ENCODE measurements around the gene PRDM5. TPM values are rescaled to one million over a fixed set of nuclear protein-coding genes. Genes with fewer than 3 reads are reported as not detected.

PRDM5 gene
- total and polyA plus RNA-seq, 2 of the 13 experiments (the other 11 are each of a cell fraction or from before 2014, with no cell fraction given): not detected

DNA sequence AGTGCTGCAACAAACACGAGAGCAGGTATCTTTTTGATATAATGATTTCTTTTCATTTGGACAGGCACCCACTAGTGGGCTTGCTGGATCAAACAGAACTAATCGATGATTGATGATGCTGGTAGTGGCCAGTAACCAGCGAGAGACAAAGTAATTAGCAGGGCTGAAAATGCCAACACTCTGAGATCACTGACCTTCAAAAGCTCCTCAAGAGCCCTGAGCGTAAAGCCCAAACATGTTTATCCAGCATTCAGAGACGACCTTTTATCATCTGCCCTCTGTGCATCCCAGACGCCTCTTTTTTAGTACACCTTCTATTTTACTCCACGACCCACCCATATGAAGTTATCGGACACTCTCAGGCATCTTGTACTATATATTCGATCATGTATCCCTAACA, 186.2 kb downstream of the PRDM5 start:
- FAIRE-seq (no peak), DNase-seq (ENCODE audit: low spot score) (no peak), ATAC-seq (no peak)
- Histone ChIP-seq H4K20me1 (ENCODE audit: insufficient read depth, low read length) (no peaks in the 10 kb centered on the region), H2AFZ (ENCODE audit: low read length) (no peak overlapping the region), H3K4me3 (replicated peaks in 1 of 3; ENCODE audit: insufficient read depth in 1 of 3, low read depth in 2 of 3, low read length in 3 of 3) (no peak overlapping the region), H3K4me1 (ENCODE audit: insufficient read depth, low read length) (no peaks in the 10 kb centered on the region), H3K36me3 (replicated peaks in 1 of 2; ENCODE audit: control insufficient read depth in 1 of 2, insufficient read depth in 2 of 2, low read length in 2 of 2) (no peaks in the 10 kb centered on the region), H3K9me3 (ENCODE audit: low read length) (no peaks in the 10 kb centered on the region), H3K9ac (ENCODE audit: insufficient read depth, low read depth, low read length) (no peak overlapping the region), H3K79me2 (ENCODE audit: insufficient read depth, low read length) (no peaks in the 10 kb centered on the region), H3K27me3 (ENCODE audit: control insufficient read depth in 1 of 2, insufficient read depth in 2 of 2, low read length in 2 of 2) (no peaks in the 10 kb centered on the region), H3K27ac (ENCODE audit: extremely low read length, insufficient read depth, low read length) (no peak overlapping the region), H3K4me2 (ENCODE audit: low read depth, low read length) (no peak overlapping the region)
- CTCF ChIA-PET (ENCODE audit: low intra/inter-chr PET ratio, low total read pairs): no interaction called here
- BruUV-seq (replicated peaks): no TSS peak
- intact Hi-C loops (cut with micrococcal nuclease; ENCODE audit: unreplicated experiment) (no loop called here), in situ Hi-C loops (cut with HindIII; ENCODE audit: extremely low pct_ligation_motif_present, low pct_unique_long_range_greater_than_20kb) (no loop called here)
- 9% methylated on average over 9 of the region's 9 CpGs for WGBS (ENCODE audit: low lambda C conversion rate)
- POLR2A ChIA-PET: no interaction called here
- TF ChIP-seq JUNB (CRISPR knock-in tag; IDR thresholded peaks at IDR 0.05; ENCODE audit: borderline replicate concordance) (no peak), DPF2 (CRISPR knock-in tag; IDR thresholded peaks at IDR 0.05; ENCODE audit: borderline replicate concordance, low read depth) (no peak), CSRNP2 (CRISPR knock-in tag; conservative IDR thresholded peaks at IDR 0.05; ENCODE audit: low read depth) (no peak), PLSCR1 (CRISPR knock-in tag; IDR thresholded peaks at IDR 0.05; ENCODE audit: borderline replicate concordance) (no peak), KDM1A (CRISPR knock-in tag; IDR thresholded peaks at IDR 0.05) (no peak), RFXANK (CRISPR knock-in tag; IDR thresholded peaks at IDR 0.05) (no peak), ZMYM3 (CRISPR knock-in tag; IDR thresholded peaks at IDR 0.05) (no peak), ZNF768 (CRISPR knock-in tag; IDR thresholded peaks at IDR 0.05) (no peak), ZNF547 (CRISPR knock-in tag; IDR thresholded peaks at IDR 0.05) (no peak), ZNF383 (CRISPR knock-in tag; IDR thresholded peaks at IDR 0.05; ENCODE audit: borderline replicate concordance) (no peak), ZNF441 (CRISPR knock-in tag; IDR thresholded peaks at IDR 0.05; ENCODE audit: borderline replicate concordance) (no peak), TBP (CRISPR knock-in tag; IDR thresholded peaks at IDR 0.05) (no peak), ZBTB38 (CRISPR knock-in tag; IDR thresholded peaks at IDR 0.05) (no peak), FOXK1 (CRISPR knock-in tag; IDR thresholded peaks at IDR 0.05; ENCODE audit: borderline replicate concordance, low read depth) (no peak), GLI4 (CRISPR knock-in tag; IDR thresholded peaks at IDR 0.05; ENCODE audit: borderline replicate concordance) (no peak), ZBTB46 (CRISPR knock-in tag; IDR thresholded peaks at IDR 0.05; ENCODE audit: borderline replicate concordance) (no peak)
- TF ChIP-seq, protein P1, sequence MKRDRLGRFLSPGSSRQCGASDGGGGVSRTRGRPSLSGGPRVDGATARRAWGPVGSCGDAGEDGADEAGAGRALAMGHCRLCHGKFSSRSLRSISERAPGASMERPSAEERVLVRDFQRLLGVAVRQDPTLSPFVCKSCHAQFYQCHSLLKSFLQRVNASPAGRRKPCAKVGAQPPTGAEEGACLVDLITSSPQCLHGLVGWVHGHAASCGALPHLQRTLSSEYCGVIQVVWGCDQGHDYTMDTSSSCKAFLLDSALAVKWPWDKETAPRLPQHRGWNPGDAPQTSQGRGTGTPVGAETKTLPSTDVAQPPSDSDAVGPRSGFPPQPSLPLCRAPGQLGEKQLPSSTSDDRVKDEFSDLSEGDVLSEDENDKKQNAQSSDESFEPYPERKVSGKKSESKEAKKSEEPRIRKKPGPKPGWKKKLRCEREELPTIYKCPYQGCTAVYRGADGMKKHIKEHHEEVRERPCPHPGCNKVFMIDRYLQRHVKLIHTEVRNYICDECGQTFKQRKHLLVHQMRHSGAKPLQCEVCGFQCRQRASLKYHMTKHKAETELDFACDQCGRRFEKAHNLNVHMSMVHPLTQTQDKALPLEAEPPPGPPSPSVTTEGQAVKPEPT (CRISPR knock-in tag; IDR thresholded peaks at IDR 0.05; ENCODE audit: low read depth): no peak
- TF ChIP-seq, protein P2, sequence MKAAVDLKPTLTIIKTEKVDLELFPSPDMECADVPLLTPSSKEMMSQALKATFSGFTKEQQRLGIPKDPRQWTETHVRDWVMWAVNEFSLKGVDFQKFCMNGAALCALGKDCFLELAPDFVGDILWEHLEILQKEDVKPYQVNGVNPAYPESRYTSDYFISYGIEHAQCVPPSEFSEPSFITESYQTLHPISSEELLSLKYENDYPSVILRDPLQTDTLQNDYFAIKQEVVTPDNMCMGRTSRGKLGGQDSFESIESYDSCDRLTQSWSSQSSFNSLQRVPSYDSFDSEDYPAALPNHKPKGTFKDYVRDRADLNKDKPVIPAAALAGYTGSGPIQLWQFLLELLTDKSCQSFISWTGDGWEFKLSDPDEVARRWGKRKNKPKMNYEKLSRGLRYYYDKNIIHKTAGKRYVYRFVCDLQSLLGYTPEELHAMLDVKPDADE (CRISPR knock-in tag; IDR thresholded peaks at IDR 0.05): no peak
